GM23338 (cell line): Measurements from ENCODE around the gene ZBTB20. TPM values are rescaled to one million over a fixed set of nuclear protein-coding genes. Genes with fewer than 3 reads are reported as not detected.

Source experiments
- ATAC-seq: fragments of 200-7000 bp; cut with Tn5 transposase; 3 replicates; pipeline ENCODE4 v1.9.1; 2020
- DNase-seq: peaks from one replicate; pipeline ENCODE4 v3.0.0-alpha.2; 2015; ENCODE audit warnings: low spot score
- H2AFZ ChIP-seq: fragments of 200-600 bp; sonication (generic); 2 replicates; pipeline ENCODE4 v1.8.0; 2016; ENCODE audit warnings: antibody characterized with exemption, mild to moderate bottlenecking, moderate library complexity
- H3F3A ChIP-seq: fragments of 200-600 bp; sonication (generic); replicated peaks from 2 replicates; pipeline ENCODE4 v1.8.0; 2017; ENCODE audit warnings: antibody characterized with exemption, mixed run types, low read depth
- H3K27ac ChIP-seq: fragments of 200-600 bp; sonication (generic); 2 replicates; pipeline ENCODE4 v1.6.1; 2016; ENCODE audit warnings: low read depth
- H3K27me3 ChIP-seq: fragments of 200-600 bp; sonication (generic); 2 replicates; pipeline ENCODE4 v1.8.0; 2016; ENCODE audit warnings: mild to moderate bottlenecking, mixed run types, moderate library complexity; ENCODE audit not compliant: insufficient read depth
- H3K36me3 ChIP-seq: fragments of 200-600 bp; sonication (generic); 2 replicates; pipeline ENCODE4 v1.8.0; 2016; ENCODE audit warnings: mild to moderate bottlenecking; ENCODE audit not compliant: insufficient read depth
- H3K4me1 ChIP-seq: fragments of 200-600 bp; sonication (generic); 2 replicates; pipeline ENCODE4 v1.8.0; 2016; ENCODE audit warnings: mild to moderate bottlenecking, moderate library complexity; ENCODE audit not compliant: insufficient read depth
- H3K4me2 ChIP-seq: fragments of 200-600 bp; sonication (generic); 2 replicates; pipeline ENCODE4 v1.7.1; 2017; ENCODE audit warnings: mixed run types
- H3K4me3 ChIP-seq: fragments of 200-600 bp; sonication (generic); 2 replicates; pipeline ENCODE4 v1.6.1; 2016; ENCODE audit warnings: mixed run types
- H3K79me2 ChIP-seq: fragments of 200-600 bp; sonication (generic); replicated peaks from 2 replicates; pipeline ENCODE4 v1.8.0; 2017; ENCODE audit warnings: mild to moderate bottlenecking; ENCODE audit not compliant: insufficient read depth
- H3K9me2 ChIP-seq: fragments of 200-600 bp; sonication (generic); 2 replicates; pipeline ENCODE4 v1.8.0; 2017; ENCODE audit not compliant: insufficient read depth
- H4K20me1 ChIP-seq: fragments of 200-600 bp; sonication (generic); replicated peaks from 2 replicates; pipeline ENCODE4 v1.8.0; 2017; ENCODE audit warnings: mild to moderate bottlenecking; ENCODE audit not compliant: insufficient read depth
- H3K27ac Mint-ChIP-seq: 2 replicates; pipeline ENCODE4 v1.8.0; 2020; ENCODE audit warnings: inconsistent platforms, mild to moderate bottlenecking, moderate library complexity, mixed read lengths
- H3K27me3 Mint-ChIP-seq: 3 replicates; pipeline ENCODE4 v1.8.0; 2022; ENCODE audit warnings: low read depth, mild to moderate bottlenecking, moderate library complexity, mixed read lengths, inconsistent platforms; ENCODE audit not compliant: insufficient read depth, poor library complexity
- H3K36me3 Mint-ChIP-seq: 3 replicates; pipeline ENCODE4 v1.8.0; 2021; ENCODE audit warnings: low read depth, mild to moderate bottlenecking, inconsistent platforms, moderate library complexity, mixed read lengths
- H3K4me1 Mint-ChIP-seq: 3 replicates; pipeline ENCODE4 v1.8.0; 2020; ENCODE audit warnings: mild to moderate bottlenecking, inconsistent platforms, mixed read lengths
- H3K4me3 Mint-ChIP-seq: 3 replicates; pipeline ENCODE4 v1.8.0; 2021; ENCODE audit warnings: moderate library complexity, mild to moderate bottlenecking, inconsistent platforms, mixed read lengths
- H3K9me3 Mint-ChIP-seq: 3 replicates; pipeline ENCODE4 v1.8.0; 2020; ENCODE audit warnings: moderate library complexity, mild to moderate bottlenecking, inconsistent platforms, mixed read lengths
- CTCF ChIP-seq, 2 experiments: fragments of 200-600 bp in 1 of 2; sonication (generic) in 1 of 2; conservative IDR thresholded peaks; 2 replicates each; pipeline versions ENCODE4 v1.5.1 to v1.6.1; 2016 to 2017; ENCODE audit warnings: antibody characterized with exemption in 2 of 2, low read depth in 2 of 2, mild to moderate bottlenecking in 2 of 2, moderate library complexity in 1 of 2
- ETS1 ChIP-seq: IDR thresholded peaks from 2 replicates; pipeline ENCODE4 v1.6.1; 2016; ENCODE audit warnings: antibody characterized with exemption
- EZH2 ChIP-seq: fragments of 200-600 bp; sonication (generic); IDR thresholded peaks from one replicate; pipeline ENCODE4 v1.8.0; 2017; ENCODE audit warnings: antibody characterized with exemption, mild to moderate bottlenecking, low read depth; ENCODE audit not compliant: unreplicated experiment
- EZH2phosphoT487 ChIP-seq: fragments of 200-600 bp; sonication (generic); IDR thresholded peaks from one replicate; pipeline ENCODE4 v1.8.1; 2018; ENCODE audit warnings: antibody characterized with exemption; ENCODE audit not compliant: unreplicated experiment
- REST ChIP-seq: IDR thresholded peaks from one replicate; pipeline ENCODE4 v1.6.1; 2018; ENCODE audit warnings: antibody characterized with exemption; ENCODE audit not compliant: unreplicated experiment
- STAT1 ChIP-seq: IDR thresholded peaks from one replicate; pipeline ENCODE4 v1.6.1; 2016; ENCODE audit warnings: antibody characterized with exemption; ENCODE audit not compliant: unreplicated experiment
- ZNF114 ChIP-seq: fragments of 250-450 bp; sonication (Bioruptor Pico); IDR thresholded peaks from 2 replicates; pipeline ENCODE4 v1.5.0; 2020; ENCODE audit warnings: mild to moderate bottlenecking, moderate library complexity
- ZNF462 ChIP-seq: fragments of 250-450 bp; sonication (Bioruptor Pico); IDR thresholded peaks from 2 replicates; pipeline ENCODE4 v1.5.0; 2020; ENCODE audit warnings: mild to moderate bottlenecking, moderate library complexity
- polyA plus RNA-seq: library from polyadenylated mRNA; unstranded; fragments of >200 nt; fragmentation: Nextera tagmentation; extraction: Ambion mirVana; gene quantifications from 2 replicates; pipeline ENCODE4 v1.2.1, GENCODE V29; 2016
- total RNA-seq: library from RNA; depleted of rRNA; stranded (reverse); fragments of >200 nt; shearing (Covaris generic); gene quantifications from 2 replicates; pipeline ENCODE4 v1.2.3, GENCODE V29; 2014

Gene ZBTB20
- total and polyA plus RNA-seq, 2 experiments from 2014 or later, result 2.0 to 3.3 TPM

- H3K79me2 ChIP-seq, result no peaks in the 10 kb centered on the region
- no peak overlapping the region for H2AFZ ChIP-seq
- no peaks in the 10 kb centered on the region for H4K20me1 ChIP-seq
- H3K9me3 Mint-ChIP-seq, result no peaks in the 10 kb centered on the region
- DNase-seq (no peak), ATAC-seq (no peak)
- H3K27ac ChIP-seq, result no peak overlapping the region
- H3K9me2 ChIP-seq, result no peaks in the 10 kb centered on the region
- no peaks in the 10 kb centered on the region for H3K4me1 ChIP-seq
- no peaks in the 10 kb centered on the region for H3K36me3 Mint-ChIP-seq
- no peak overlapping the region for H3K27ac Mint-ChIP-seq
- no peak overlapping the region for H3K4me3 Mint-ChIP-seq
- H3K27me3 Mint-ChIP-seq, result peaks cover 2% of the 10 kb centered on the region
- H3K4me3 ChIP-seq, result no peak overlapping the region
- H3F3A ChIP-seq, result no peaks in the 10 kb centered on the region
- no peak overlapping the region for H3K4me2 ChIP-seq
- H3K27me3 ChIP-seq, result no peaks in the 10 kb centered on the region
- H3K4me1 Mint-ChIP-seq, result no peaks in the 10 kb centered on the region; the same call in 1 of the 3 replicates
- H3K36me3 ChIP-seq, result no peaks in the 10 kb centered on the region
- TF ChIP-seq ZNF114 (no peak), ETS1 (no peak), STAT1 (no peak), REST (no peak)
Observed at GRCh38 chr3:115062009-115062408, 85.1 kb downstream of the ZBTB20 start.

GRCh38 chr3:115052906-115053305 is 94.2 kb downstream of the ZBTB20 start:
- no peak for DNase-seq
- no peaks in the 10 kb centered on the region for H3K9me2 ChIP-seq
- H2AFZ ChIP-seq, result no peak overlapping the region
- Mint-ChIP-seq H3K4me1 (no peaks in the 10 kb centered on the region), H3K36me3 (no peaks in the 10 kb centered on the region), H3K27ac (peak overlapping the region; percentile 45; the same call in 1 of the 2 replicates), H3K4me3 (no peak overlapping the region), H3K27me3 (no peaks in the 10 kb centered on the region), H3K9me3 (no peaks in the 10 kb centered on the region)
- no peaks in the 10 kb centered on the region for H3F3A ChIP-seq
- H3K27ac ChIP-seq, result no peak overlapping the region
- H3K36me3 ChIP-seq, result no peaks in the 10 kb centered on the region
- H3K27me3 ChIP-seq, result no peaks in the 10 kb centered on the region
- no peak overlapping the region for H3K4me3 ChIP-seq
- no peak overlapping the region for H3K4me2 ChIP-seq
- no peak for ATAC-seq
- no peaks in the 10 kb centered on the region for H3K79me2 ChIP-seq
- no peaks in the 10 kb centered on the region for H4K20me1 ChIP-seq
- H3K4me1 ChIP-seq, result no peaks in the 10 kb centered on the region
- TF ChIP-seq ZNF462 (CRISPR knock-in tag) (no peak), EZH2phosphoT487 (no peak), ETS1 (no peak), EZH2 (no peak), CTCF (conservative IDR thresholded peaks at IDR 0.05; ENCODE audit: low read depth in 2 of 2) (no peak)
